ENCODE data around the gene CCDC40. TPM values are rescaled to one million over a fixed set of nuclear protein-coding genes. Genes with fewer than 3 reads are reported as not detected.
A peak's percentile ranks its signal among the peaks of the same experiment; 100 is the strongest.
"Not testable (repeated sequence)": the region's sequence is repeated elsewhere in the genome, so short reads cannot be mapped to it uniquely, and the experiment has no call there.

Gene CCDC40
- total RNA-seq, 1 donor from 2014 or later = 5.8 TPM

DNA sequence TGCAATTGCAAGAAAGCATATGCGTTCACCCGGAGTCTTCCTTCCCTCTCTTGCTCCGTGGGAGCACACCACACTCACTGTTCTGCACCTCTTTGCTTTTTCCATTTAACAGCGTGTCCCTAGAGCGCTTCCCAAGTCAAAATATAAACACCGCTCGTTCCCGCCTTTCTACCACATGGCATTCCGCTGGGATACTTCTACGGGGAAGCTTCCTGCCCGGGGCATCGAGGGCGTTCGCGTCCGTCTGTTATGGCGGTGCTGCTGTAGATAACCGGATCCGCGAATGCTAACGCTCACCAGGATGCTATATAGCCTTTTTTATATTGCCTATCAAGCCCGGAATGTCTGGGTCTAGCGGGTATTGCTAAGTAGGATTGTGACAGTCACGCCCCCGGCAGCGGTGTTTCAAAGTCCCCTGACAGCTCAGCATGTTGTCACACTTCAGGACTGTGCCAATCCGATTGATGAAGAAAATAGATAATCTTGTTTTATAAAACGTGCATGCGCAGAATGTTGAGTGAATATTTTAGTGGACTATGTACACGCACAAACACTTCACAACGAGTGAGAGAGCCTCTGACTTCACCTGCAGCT lies 31.0 kb downstream of the CCDC40 start:
- intact Hi-C loops (cut with micrococcal nuclease) = no loop called here
- no peak for DNase-seq
- ATAC-seq = no peak

DNA sequence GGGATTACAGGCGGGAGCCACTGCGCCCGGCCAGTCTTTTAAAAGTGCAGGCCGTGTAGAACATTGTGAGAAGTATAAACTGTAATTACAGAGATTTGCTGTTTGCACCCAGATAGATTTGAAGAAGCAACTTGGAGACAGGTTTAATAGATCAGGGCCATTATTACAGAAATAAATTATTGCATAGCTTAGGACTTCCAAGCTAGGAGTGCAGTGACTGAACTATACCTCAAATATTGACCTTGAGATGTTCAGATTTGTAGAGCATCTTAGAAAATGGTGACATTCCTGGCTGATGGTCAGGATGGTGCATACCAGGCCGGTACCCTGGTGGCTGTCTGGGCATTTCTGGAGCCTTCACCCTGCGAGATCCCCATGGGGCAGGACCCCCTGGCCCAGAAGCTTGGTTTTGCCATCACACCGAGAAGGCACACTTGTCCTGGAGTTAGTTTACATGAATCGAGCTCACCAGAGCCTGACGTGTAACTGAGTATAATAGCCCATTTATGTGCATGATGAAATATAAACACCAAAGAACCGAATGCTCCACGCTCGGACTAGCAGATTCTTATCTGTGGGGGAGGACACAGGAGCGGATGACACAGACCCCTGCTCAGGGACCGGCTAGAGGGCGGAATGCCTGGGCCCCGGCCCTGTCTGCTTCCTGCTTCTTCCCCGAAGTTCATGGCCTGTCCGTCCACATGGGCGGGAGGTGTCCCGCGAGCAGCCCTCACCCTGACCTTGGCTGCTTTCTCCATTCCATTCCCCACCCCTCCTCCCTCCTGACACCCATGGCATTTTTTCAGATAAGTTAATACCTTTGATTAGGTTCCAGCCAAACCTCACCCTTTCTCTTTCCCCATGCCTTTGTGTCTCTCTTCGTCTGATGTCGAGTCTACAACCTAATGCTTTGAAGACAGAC lies 32.1 kb downstream of the CCDC40 start:
- ATAC-seq (peak; percentile 44), DNase-seq (peak; percentile 59)
- intact Hi-C loops (cut with micrococcal nuclease) = no loop called here

DNA sequence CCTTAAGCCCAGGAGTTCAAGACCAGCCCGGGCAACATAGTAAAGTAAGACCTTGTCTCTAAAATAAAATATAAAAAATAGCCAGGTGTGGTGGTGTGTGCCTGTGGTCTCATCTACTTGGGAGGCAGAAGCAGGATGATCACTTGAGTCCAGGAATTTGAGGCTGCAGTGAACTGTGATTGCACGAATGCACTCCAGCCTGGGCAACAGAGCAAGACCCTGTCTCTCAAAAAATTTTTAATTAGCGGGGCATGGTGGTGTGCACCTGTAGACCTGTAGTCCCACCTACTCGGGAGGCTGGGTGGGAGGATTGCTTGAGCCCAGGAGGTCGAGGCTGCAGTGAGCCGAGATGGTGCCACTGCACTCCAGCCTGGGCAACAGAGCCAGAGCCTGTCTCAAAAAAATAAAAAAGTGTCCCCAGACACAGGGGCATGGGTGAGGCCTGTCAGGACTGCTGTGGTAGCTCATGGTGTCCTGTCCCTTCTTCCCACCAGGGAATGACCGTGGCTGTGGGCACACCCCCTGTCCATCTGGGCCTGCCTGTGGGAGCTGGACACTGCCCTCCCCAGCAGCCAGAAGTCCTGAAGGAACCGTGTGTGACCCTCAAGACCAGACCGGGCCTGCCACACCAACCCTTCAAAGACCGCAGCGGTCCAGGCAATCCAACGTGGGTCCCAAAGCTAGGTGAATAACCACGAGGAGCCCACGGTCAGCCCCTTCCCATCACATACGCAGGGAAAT lies 34.1 kb downstream of the CCDC40 start:
- intact Hi-C loops (cut with micrococcal nuclease) = no loop called here
- peak; percentile 50 for ATAC-seq

DNA sequence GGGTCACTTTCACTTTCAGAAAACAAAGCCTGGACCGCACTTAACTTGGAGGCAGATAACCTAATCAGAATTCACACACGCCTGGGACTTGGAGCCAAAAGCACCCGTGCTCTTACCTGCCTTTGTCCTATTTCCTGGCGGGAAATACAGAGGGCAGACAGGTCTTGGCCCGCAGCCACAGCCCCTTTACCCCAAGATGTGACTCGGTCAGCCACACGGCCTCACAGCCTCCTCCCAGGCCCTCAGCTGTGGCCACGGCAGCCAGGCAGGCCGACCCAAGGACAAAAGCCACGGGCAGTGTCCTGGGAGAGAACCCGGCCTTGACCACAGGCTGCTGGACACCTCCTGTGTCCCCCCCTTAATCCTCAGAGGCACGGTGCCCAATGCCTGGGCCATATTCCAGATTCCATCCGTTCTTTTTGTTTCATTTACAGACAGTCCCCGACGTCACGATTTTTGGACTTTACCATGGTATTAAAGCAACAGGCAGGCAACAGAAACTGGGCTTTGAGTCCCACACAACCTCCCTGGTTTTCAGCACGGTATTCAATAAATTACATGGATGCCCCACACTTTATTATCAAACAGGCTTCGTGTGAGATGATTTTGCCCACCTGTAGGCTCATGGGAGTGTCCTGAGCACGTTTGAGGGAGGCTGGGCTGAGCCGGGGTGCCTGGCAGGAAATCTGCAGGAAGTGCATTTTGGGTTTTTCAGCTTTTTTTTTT lies 34.8 kb downstream of the CCDC40 start:
- intact Hi-C loops (cut with micrococcal nuclease) = no loop called here
- peak; percentile 68 for DNase-seq
- peak; percentile 76 for ATAC-seq

More for the DNA sequence above, 34.1 kb downstream of the CCDC40 start:
- peak; percentile 37 for DNase-seq

DNA sequence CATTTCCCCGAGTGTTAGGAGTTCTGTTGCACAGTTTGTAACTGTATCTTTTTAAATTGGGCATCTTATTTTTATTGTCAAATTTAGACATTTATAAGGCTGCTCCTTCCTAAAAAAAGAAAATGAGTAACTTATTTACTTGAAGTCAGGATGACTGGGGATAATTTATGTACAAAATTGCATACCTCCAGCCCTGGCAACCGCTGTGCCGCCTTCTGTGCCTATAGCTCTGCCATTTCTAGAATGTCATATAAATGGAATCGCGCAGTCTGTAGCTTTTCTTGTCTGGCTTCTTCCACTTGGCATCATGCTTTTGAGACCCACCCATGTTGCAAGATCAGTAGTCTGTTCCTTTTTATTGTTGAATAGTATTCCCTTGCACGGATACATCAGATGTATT lies 36.0 kb downstream of the CCDC40 start:
- ATAC-seq (no peak), DNase-seq (no peak)
- intact Hi-C loops (cut with micrococcal nuclease) = no loop called here

DNA sequence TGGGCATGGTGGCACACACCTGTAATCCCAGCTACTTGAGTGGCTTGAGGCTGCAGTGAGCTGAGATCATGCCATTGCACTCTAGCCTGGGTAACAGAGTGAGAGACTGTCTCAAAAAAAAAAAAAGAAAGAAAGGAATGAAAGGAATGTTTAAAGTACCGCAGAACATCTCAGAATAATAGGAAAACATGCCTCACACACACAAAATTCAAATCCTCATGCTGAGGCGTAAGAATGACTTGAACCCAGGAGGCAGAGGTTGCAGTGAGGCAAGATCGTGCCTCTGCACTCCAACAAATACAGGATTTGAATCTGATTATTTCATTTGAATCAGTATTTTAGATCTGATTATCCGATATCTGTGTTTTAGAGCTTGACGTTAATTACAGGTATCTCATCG lies 43.6 kb downstream of the CCDC40 start:
- no peak for DNase-seq
- intact Hi-C loops (cut with micrococcal nuclease) = no loop called here
- no peak for ATAC-seq

DNA sequence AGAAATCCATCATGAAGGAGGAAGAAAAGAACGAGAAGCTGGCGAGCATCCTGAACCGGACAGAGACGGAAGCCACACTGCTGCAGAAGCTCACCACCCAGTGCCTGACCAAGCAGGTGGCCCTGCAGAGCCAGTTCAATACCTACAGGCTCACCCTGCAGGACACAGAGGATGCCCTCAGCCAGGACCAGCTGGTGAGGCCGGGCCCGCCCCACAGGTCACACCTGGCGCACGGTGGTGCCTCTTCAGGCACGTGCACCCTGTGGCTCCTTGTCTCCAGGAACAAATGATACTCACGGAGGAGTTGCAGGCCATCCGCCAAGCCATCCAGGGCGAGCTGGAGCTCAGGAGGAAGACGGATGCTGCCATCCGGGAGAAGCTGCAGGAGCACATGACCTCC lies 45.2 kb downstream of the CCDC40 start:
- intact Hi-C loops (cut with micrococcal nuclease) = no loop called here
- DNase-seq (no peak), ATAC-seq (no peak)

DNA sequence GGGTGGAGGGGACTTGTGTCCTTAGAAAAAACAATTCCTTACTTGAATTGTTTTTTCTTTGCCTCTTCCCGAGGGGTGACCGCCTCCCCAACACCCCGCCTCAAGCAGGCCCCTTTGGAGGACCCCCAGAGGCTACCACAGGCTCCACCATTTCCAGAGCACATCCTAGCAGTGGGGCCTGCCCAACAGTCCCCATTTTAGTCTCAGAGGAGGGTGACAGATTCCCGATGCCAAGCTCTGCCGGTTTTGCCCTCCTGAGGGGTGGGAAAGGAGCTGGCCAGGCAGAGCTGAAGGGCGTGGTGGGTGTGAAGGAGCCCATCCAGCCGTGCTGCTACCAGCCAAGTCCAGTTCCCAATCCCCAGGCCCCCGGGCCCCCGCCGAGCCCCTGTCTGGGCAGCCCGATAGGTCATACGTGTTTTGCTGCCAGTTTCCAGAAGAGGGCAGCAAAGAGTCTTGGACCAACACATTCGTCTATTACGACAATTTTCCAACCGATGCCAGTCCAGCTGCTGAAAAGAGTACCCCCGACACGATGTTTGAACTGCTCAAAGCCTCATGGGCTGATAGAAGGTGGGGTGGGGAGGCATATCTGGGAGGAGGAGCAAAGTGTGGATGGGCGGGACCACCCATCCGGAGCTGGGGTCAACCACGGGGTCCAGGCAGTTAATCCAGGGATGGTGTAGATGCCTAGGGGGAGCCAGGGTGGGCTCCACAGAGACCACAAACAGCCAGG lies 46.1 kb downstream of the CCDC40 start:
- peak; percentile 55 for DNase-seq
- intact Hi-C loops (cut with micrococcal nuclease) = no loop called here
- peak; percentile 70 for ATAC-seq

DNA sequence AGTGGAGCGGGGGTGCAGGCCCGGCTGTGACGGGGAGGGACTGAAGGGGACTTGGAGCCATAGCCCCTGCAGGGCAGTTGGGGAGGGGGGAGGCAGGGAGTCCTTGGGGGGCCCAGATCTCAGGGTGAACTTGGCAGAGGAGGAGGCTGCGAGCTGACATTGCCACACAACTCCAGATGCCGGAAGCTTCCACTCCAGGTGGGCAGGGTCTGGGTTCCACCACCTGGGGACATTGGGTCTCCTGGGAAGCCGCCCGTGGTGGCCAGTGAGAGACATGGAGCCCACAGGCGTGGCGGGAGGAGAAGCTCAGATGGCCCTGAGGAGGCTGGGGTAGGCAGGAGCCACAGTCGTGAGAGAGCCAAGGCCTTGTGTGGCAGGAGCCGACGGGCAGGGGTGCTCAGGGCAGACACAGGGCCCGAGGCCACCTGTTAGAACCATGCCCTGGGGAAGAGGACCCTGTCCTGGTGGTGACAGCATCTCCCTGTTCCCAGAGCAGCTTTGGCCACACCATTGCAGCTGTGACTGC lies 46.8 kb downstream of the CCDC40 start:
- no peak for DNase-seq
- intact Hi-C loops (cut with micrococcal nuclease) = no loop called here
- no peak for ATAC-seq

DNA sequence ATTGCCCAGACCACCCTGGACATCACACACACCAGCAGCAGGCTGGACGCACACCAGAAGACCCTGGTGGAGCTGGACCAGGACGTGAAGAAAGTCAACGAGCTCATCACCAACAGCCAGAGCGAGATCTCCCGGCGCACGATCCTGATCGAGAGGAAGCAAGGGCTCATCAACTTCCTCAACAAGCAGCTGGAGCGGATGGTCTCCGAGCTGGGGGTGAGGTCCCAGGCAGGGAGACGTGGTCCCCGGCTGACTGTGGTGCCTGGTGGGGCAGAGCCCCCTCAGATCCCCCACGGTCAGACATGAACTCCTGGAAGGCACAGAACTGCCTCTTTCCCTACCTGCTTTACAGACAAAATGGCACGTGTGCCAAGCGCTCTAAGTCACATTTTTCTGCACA lies 48.3 kb downstream of the CCDC40 start:
- intact Hi-C loops (cut with micrococcal nuclease) = no loop called here
- DNase-seq (no peak), ATAC-seq (no peak)

DNA sequence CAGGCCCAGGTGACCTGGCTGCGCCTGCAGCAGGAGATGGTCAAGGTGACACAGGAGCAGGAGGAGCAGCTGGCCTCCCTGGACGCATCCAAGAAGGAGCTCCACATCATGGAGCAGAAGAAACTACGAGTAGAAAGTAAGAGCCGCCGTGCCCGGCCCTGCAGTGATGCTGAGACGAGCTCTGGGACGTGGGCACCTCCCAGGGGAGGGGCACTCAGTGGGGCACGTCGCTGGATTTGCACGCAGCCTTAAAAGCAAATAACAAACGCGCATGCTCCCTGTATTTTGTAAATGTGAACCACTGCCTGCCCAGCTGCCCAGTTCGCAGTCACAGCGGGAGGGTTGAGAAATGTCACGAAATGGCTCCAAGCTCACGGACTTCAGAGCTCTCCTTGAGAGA lies 49.6 kb downstream of the CCDC40 start:
- DNase-seq = no peak
- intact Hi-C loops (cut with micrococcal nuclease) = no loop called here
- ATAC-seq = no peak

DNA sequence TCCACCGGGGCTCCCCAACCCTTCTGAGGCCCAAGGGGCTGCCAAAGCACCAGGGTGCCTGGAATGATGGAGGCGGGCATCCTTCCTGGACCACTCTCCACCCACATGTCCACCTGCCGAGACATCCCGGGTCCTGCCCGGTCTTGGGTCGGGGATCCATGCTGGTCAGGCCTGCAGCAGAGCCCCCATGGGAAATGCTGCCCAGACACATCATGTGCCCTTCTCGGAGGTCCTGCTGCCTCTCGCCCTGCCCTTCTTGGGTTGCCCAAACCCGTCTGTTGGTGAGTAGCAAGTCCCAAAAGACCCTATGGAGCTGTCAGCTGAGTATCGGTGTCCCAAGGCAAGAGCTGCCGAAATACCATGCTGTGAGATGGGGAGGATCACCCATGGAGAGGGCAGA lies 50.2 kb downstream of the CCDC40 start:
- DNase-seq = no peak
- no peak for ATAC-seq
- intact Hi-C loops (cut with micrococcal nuclease) = no loop called here

DNA sequence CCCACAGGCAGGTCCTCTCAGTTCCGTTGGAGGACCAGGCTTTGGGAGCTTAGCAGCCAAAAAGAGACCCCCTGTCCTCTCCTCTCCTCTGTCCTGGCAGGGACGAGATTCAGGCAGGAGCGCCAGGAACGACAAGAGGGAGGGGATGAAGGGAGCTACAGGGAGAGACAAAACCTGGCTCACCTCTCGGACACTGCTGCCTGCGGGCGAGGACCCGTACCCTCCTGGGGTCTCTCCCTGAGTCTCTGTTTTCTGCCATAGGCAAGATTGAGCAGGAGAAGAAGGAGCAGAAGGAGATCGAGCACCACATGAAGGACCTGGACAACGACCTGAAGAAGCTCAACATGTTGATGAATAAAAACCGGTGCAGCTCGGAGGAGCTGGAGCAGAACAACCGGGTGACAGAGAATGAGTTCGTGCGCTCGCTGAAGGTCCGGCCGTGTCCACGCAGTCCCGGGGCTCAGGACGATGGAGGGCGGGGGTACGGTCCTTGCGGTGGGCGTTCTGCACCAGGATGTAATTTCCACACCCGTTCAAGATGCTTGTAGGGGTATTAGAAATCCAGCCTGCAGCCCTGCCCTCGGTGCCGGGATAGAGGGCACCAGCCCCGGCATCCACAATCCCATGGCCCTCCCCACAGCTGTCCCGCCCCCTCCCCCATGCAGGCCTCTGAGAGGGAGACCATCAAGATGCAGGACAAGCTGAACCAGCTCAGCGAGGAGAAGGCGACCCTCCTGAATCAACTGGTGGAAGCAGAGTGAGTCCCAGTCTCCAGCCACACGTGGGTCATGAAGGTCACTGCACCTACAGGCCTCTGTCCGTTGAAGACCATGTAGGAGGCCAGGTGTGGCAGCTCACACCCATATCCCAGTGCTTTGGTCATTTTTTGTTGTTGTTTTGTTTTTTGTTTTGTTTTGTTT lies 51.2 kb downstream of the CCDC40 start:
- ATAC-seq (no peak), DNase-seq (no peak)
- intact Hi-C loops (cut with micrococcal nuclease) = no loop called here

DNA sequence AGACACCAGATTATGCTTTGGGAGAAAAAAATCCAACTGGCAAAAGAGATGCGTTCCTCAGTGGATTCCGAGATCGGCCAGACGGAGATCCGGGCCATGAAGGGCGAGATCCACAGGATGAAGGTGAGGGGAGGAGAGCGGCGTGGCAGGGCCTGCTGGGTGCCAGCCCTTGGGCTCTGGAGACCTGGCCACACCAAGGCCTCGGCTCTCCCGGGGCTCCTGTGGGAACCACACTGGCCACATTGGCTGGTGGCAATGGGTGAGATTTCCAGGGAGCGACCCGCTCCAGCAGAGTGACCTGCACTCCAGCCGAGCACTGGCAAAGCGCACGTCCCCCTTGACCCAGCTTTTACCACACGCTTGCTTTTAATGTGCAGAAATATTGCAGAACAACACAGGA lies 53.3 kb downstream of the CCDC40 start:
- intact Hi-C loops (cut with micrococcal nuclease) = no loop called here
- no peak for DNase-seq
- ATAC-seq = no peak

DNA sequence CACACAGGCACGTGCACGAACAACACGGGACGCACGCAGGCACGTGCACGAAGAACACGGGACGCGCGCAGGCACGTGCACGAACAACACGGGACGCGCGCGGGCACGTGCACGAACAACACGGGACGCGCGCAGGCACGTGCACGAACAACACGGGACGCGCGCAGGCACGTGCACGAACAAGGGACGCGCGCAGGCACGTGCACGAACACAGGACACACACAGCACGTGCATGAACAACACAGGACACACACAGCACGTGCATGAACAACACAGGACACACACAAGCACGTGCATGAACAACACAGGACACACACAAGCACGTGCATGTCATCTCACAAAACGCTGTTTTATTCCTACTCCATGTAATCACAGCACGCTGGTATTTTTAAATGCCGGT lies 53.7 kb downstream of the CCDC40 start:
- ATAC-seq; intact Hi-C loops (cut with micrococcal nuclease); DNase-seq: not testable (repeated sequence)

DNA sequence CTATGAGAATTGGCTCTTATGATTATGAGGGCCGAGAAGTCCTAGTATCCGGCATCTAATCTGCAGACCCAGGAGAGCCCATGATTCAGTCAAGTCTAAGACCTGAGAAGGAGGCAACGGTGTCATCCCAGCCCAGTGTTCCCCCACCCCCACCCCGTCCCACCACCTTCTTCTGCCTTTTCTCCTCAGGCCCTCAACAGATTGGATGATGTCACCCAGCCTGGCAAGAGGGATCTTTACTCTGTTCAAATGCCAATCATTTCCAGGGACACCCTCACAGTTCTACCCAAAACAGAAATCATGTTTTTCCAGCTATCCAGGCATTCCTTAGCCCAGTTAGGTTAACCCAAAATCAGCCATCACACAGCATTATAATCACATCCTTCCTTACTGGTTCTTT lies 54.9 kb downstream of the CCDC40 start:
- no peak for ATAC-seq
- DNase-seq = no peak
- intact Hi-C loops (cut with micrococcal nuclease) = no loop called here

DNA sequence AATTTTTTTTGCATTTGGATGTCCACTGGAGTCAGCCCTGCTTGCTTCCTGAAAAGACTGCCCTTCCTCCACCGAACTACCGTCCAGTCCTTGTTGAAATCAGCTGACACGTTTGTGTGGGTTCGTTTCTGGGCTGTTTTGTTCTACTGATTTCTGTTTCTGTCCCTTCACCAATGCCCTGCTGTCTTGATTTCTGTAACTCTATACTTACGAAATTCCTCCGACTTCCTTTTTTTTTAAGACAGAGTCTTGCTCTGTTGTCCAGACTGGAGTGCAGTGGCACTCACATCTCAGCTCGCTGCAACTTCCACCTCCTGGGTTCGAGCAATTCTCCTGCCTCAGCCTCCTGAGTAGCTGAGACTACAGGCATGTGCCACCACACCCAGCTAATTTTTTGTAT lies 56.5 kb downstream of the CCDC40 start:
- ATAC-seq = peak; percentile 77
- no peak for DNase-seq

More for the DNA sequence above, 56.5 kb downstream of the CCDC40 start:
- intact Hi-C loops (cut with micrococcal nuclease) = no loop called here
